HepG2 (cell line): ENCODE measurements around the gene RASGRF1. TPM values are rescaled to one million over a fixed set of nuclear protein-coding genes. Genes with fewer than 3 reads are reported as not detected.
A peak's percentile ranks its signal among the peaks of the same experiment; 100 is the strongest.

Source experiments
- ARNTL ChIP-seq: sonication (generic); formaldehyde crosslinking; IDR thresholded peaks from 2 replicates; pipeline ENCODE4 v1.4.0; 2020; ENCODE audit warnings: mild to moderate bottlenecking, missing genetic modification reagents
- CEBPB ChIP-seq: IDR thresholded peaks from 2 replicates; pipeline ENCODE4 v1.6.1; 2011; ENCODE audit warnings: low read depth, low read length, improper control_type of control experiment, borderline replicate concordance
- ETS1 ChIP-seq: sonication (generic); formaldehyde crosslinking; IDR thresholded peaks from 2 replicates; pipeline ENCODE4 v1.4.0; 2020; ENCODE audit warnings: missing genetic modification reagents
- IRF2 ChIP-seq: IDR thresholded peaks from 2 replicates; pipeline ENCODE4 v1.6.1; 2018; ENCODE audit warnings: missing genetic modification reagents, missing compliant biosample characterization
- KIAA2018 ChIP-seq: sonication (generic); formaldehyde crosslinking; IDR thresholded peaks from 2 replicates; pipeline ENCODE4 v1.5.0; 2020; ENCODE audit warnings: mild to moderate bottlenecking, missing genetic modification reagents, borderline replicate concordance
- MATR3 ChIP-seq: sonication (generic); formaldehyde crosslinking; IDR thresholded peaks from 2 replicates; pipeline ENCODE4 v1.4.0; 2020; ENCODE audit warnings: missing genetic modification reagents
- MLLT10 ChIP-seq: sonication (generic); formaldehyde crosslinking; IDR thresholded peaks from 2 replicates; pipeline ENCODE4 v1.4.0; 2020; ENCODE audit warnings: missing genetic modification reagents
- MTA1 ChIP-seq: sonication (generic); formaldehyde crosslinking; IDR thresholded peaks from 2 replicates; pipeline ENCODE4 v1.4.0; 2020; ENCODE audit warnings: missing genetic modification reagents, mild to moderate bottlenecking, borderline replicate concordance
- MTF2 ChIP-seq: sonication (generic); formaldehyde crosslinking; IDR thresholded peaks from 2 replicates; pipeline ENCODE4 v1.5.0; 2020; ENCODE audit warnings: missing genetic modification reagents, borderline replicate concordance
- REXO4 ChIP-seq: sonication (generic); formaldehyde crosslinking; IDR thresholded peaks from 2 replicates; pipeline ENCODE4 v1.8.0; 2022; ENCODE audit warnings: missing genetic modification reagents, mild to moderate bottlenecking, borderline replicate concordance
- SAFB2 ChIP-seq: sonication (generic); formaldehyde crosslinking; IDR thresholded peaks from 2 replicates; pipeline ENCODE4 v1.5.1; 2020; ENCODE audit warnings: missing genetic modification reagents, low read depth, mild to moderate bottlenecking, borderline replicate concordance
- ZKSCAN5 ChIP-seq: sonication (generic); formaldehyde crosslinking; IDR thresholded peaks from 2 replicates; pipeline ENCODE4 v1.5.1; 2020; ENCODE audit warnings: mild to moderate bottlenecking, missing genetic modification reagents
- ZNF317 ChIP-seq: sonication (generic); formaldehyde crosslinking; IDR thresholded peaks from 2 replicates; pipeline ENCODE4 v1.5.0; 2020; ENCODE audit warnings: mild to moderate bottlenecking, missing genetic modification reagents
- polyA plus RNA-seq, 8 experiments: library from polyadenylated mRNA; depleted of rRNA in 3 of 8; stranded (reverse) in 7 of 8; unstranded in 1 of 8; fragments of >200 nt; fragmentation: Illumina TruSeq in 4 of 8; extraction: Trizol in 4 of 8; gene quantifications; 2 replicates each; pipeline versions ENCODE4 v1.2.1 to v1.2.3, GENCODE V29; 2011 to 2016; ENCODE audit warnings: low read depth in 4 of 8, missing spikeins in 1 of 8, mixed read lengths in 1 of 8; ENCODE audit not compliant: insufficient read depth in 1 of 8
- total RNA-seq, 5 experiments: library from RNA; depleted of rRNA; stranded (reverse); fragments of >200 nt; fragmentation: Illumina TruSeq; extraction: Trizol; gene quantifications; 2 replicates each; pipeline ENCODE4 v1.2.3, GENCODE V29; 2016; ENCODE audit warnings: low read depth in 1 of 5

The RASGRF1 gene
- total and polyA plus RNA-seq, 2 of the 13 experiments (the other 11 are each of a cell fraction or from before 2014, with no cell fraction given), result 0.55 to 3.0 TPM

- 0 out of 2 replicates have a peak, but pooled peaks have one; percentile 59 for TF ChIP-seq ETS1 (CRISPR knock-in tag)
- TF ChIP-seq MTA1 (CRISPR knock-in tag), result peak; percentile 48; the same call in 1 of the 2 replicates
- TF ChIP-seq MATR3, result no peak
- peak; percentile 85; the same call in 1 of the 2 replicates for TF ChIP-seq IRF2
- no peak for TF ChIP-seq REXO4 (CRISPR knock-in tag)
- TF ChIP-seq MTF2, result 0 out of 2 replicates have a peak, but pooled peaks have one; percentile 46
- TF ChIP-seq ZKSCAN5 (CRISPR knock-in tag), result no peak
- no peak for TF ChIP-seq KIAA2018 (CRISPR knock-in tag)
- no peak for TF ChIP-seq SAFB2
- peak; percentile 66; the same call in 1 of the 2 replicates for TF ChIP-seq CEBPB
- TF ChIP-seq MLLT10 (CRISPR knock-in tag), result no peak
- TF ChIP-seq ZNF317 (CRISPR knock-in tag), result peak; percentile 71
- peak; percentile 98 for TF ChIP-seq ARNTL (CRISPR knock-in tag)
Measured at GRCh38 chr15:78988361-78988911, 102.1 kb downstream of the RASGRF1 start (continued).
